ENCODE measurements around the gene GBF1. TPM values are rescaled to one million over a fixed set of nuclear protein-coding genes. Genes with fewer than 3 reads are reported as not detected.
A peak's percentile ranks its signal among the peaks of the same experiment; 100 is the strongest.

The GBF1 gene
- total RNA-seq, 3 donors from 2014 or later: 51.9 to 67.8 (median 62.9) TPM

DNA sequence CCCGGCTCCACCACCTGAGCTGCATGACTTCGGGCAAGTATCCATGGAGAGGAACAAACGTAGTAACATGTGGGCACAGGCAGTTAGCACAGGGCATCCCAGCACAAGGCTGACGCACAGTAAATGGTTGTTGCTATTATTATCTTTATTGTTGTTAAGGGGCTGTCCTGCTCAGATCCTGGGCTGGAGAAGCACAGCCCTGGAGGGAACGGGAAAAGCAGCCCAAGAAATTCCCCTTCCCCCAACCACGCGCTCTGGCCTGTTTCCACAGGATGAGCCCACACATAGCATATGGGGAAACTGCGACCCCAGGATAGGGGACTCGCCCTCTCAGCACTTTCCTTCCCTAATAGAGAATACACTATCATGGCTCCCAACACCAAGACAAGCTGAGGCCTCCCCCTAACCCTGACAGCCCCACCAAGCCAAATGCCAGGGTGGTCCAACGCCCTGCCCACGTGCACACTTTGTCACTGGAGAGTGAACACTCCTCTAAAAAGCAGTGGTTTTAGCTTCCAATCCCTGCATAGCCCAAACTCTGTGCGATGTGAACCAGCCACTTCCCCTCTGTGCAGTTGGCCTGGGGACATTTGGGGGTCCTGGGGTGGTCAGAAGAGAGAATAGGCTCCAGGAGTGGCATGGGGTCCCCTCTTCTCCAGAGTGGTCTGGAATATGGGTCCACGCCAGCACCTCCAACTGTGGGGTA is 162.2 kb downstream of the GBF1 start:
- H3K36me3 ChIP-seq (ENCODE audit: low read depth): no peaks in the 10 kb centered on the region
- intact Hi-C loops (cut with DNase I, micrococcal nuclease): no loop called here
- no peaks in the 10 kb centered on the region for H3K9me3 ChIP-seq
- no peak overlapping the region for H3K4me3 ChIP-seq
- TF ChIP-seq, protein P1, sequence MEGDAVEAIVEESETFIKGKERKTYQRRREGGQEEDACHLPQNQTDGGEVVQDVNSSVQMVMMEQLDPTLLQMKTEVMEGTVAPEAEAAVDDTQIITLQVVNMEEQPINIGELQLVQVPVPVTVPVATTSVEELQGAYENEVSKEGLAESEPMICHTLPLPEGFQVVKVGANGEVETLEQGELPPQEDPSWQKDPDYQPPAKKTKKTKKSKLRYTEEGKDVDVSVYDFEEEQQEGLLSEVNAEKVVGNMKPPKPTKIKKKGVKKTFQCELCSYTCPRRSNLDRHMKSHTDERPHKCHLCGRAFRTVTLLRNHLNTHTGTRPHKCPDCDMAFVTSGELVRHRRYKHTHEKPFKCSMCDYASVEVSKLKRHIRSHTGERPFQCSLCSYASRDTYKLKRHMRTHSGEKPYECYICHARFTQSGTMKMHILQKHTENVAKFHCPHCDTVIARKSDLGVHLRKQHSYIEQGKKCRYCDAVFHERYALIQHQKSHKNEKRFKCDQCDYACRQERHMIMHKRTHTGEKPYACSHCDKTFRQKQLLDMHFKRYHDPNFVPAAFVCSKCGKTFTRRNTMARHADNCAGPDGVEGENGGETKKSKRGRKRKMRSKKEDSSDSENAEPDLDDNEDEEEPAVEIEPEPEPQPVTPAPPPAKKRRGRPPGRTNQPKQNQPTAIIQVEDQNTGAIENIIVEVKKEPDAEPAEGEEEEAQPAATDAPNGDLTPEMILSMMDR (IDR thresholded peaks at IDR 0.05): no peak
- DNase-seq (no peak), ATAC-seq (no peak)
- H3K4me1 ChIP-seq (ENCODE audit: low read depth): peaks cover 8% of the 10 kb centered on the region

DNA sequence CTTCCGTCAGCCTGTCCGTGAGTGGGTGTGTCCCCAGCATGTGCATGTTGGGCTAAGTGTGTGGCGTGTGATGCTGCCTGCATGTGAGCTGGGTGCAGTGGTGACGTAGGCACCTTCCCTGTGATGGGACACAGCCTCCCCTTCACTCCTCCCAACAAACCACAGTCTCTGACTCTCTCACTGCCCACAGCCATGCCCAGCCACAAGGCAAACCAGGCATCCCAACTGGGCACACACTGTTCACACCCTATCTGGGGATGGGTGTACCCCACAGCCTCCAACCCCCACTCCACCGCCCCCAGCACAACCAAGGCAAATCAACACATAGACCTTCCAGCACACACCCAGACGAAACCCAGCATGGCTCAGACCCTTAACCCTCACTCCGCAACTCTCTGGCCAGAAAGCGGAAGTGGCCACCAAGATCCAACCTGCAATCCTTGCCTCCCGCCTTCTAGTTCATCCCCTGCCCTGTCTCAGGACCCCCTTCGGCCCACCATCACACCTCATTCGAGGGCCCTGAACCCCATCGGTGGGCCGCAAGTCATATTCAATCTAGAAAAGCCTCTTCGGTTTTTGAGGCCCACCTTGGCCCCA is 162.9 kb downstream of the GBF1 start:
- ATAC-seq: no peak
- TF ChIP-seq, protein P1 (IDR thresholded peaks at IDR 0.05): no peak
- Histone ChIP-seq H3K4me1 (ENCODE audit: low read depth) (peaks cover 8% of the 10 kb centered on the region), H3K4me3 (no peak overlapping the region), H3K36me3 (ENCODE audit: low read depth) (no peaks in the 10 kb centered on the region), H3K9me3 (no peaks in the 10 kb centered on the region)
- intact Hi-C loops (cut with DNase I, micrococcal nuclease): no loop called here
- DNase-seq: no peak

- Histone ChIP-seq H3K9me3 (no peaks in the 10 kb centered on the region), H3K4me3 (no peak overlapping the region), H3K4me1 (ENCODE audit: low read depth) (peaks cover 8% of the 10 kb centered on the region), H3K36me3 (ENCODE audit: low read depth) (no peaks in the 10 kb centered on the region)
- TF ChIP-seq, protein P1 (IDR thresholded peaks at IDR 0.05): no peak
- ATAC-seq (peak; percentile 49), DNase-seq (peak in 2 of 3 donors; percentile 59 to 61)
- intact Hi-C loops (cut with DNase I, micrococcal nuclease): no loop called here
Measured at GRCh38 chr10:102408728-102409603, 163.6 kb downstream of the GBF1 start.

DNA sequence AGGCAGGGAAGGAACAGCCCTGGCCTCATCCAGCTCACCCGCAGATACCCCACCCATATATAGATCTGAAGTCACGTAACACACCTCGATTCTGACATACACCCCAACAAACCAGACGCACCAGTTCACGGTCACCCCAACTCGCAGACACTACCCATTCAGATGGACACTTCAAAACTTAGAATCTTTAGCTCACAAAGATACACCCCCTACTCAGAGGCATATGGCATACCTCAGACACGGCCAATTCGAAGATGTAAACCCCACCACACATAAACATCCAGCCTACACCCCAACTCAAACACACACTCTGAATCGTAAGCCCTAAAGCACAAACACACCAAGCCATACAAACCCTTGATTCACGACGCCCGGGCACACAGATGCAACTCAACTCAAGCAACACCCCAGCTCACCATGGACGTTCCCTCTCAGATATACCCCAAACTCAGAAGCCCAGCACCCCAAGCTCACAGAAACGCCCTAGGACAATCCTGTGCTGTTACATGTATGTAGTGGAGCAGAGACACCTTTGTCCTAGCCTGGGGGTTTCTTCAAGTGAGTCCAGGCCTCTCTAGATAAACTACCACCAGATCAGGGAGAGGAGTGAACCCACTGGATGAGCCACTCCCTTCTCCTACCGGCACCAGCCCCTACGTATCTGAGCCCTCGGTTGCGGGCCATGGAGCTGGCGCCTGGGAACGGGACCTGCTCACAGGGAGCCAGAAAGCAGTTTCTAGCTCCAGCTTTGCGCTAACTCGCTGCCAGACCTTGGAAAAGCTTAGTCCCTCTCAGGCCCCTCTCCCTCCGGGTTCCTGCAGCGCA is 164.5 kb downstream of the GBF1 start:
- Histone ChIP-seq H3K9me3 (no peaks in the 10 kb centered on the region), H3K4me1 (ENCODE audit: low read depth) (peaks cover 8% of the 10 kb centered on the region), H3K36me3 (ENCODE audit: low read depth) (no peaks in the 10 kb centered on the region), H3K4me3 (no peak overlapping the region)
- peak in 1 of 3 donors; percentile 43 for DNase-seq
- TF ChIP-seq, protein P1 (IDR thresholded peaks at IDR 0.05): no peak
- no peak for ATAC-seq
- intact Hi-C loops (cut with DNase I, micrococcal nuclease): no loop called here

- peak; percentile 10 for ATAC-seq
- TF ChIP-seq, protein P1 (IDR thresholded peaks at IDR 0.05): no peak
Measured at GRCh38 chr10:102410429-102411073, 165.2 kb downstream of the GBF1 start.

More at GRCh38 chr10:102410429-102411073, 165.2 kb downstream of the GBF1 start:
- H3K4me3 ChIP-seq: no peak overlapping the region
- H3K36me3 ChIP-seq (ENCODE audit: low read depth): no peaks in the 10 kb centered on the region
- H3K4me1 ChIP-seq (ENCODE audit: low read depth): peaks cover 8% of the 10 kb centered on the region
- DNase-seq: peak in 1 of 3 donors; percentile 60
- intact Hi-C loops (cut with DNase I, micrococcal nuclease): no loop called here
- H3K9me3 ChIP-seq: no peaks in the 10 kb centered on the region
